Panc1 (cell line): ENCODE data around the gene TRAPPC10. TPM values are rescaled to one million over a fixed set of nuclear protein-coding genes. Genes with fewer than 3 reads are reported as not detected.

Experiments used
- ATAC-seq: fragments of 200-7000 bp; cut with Tn5 transposase; 2 replicates; pipeline ENCODE4 v1.9.1; 2020; ENCODE audit warnings: mild to moderate bottlenecking, moderate library complexity
- BruUV-seq: library from RNA; stranded (reverse); fragments of 400-500 nt; replicated peaks from 2 replicates; lab custom pipeline; 2021; lab: Mats Ljungman, UMichigan
- CTCF ChIA-PET: fragments of 300-600 bp; sonication (Branson Sonifier 250); formaldehyde crosslinking; loops from one replicate; lab custom pipeline; 2022; ENCODE audit warnings: antibody characterized with exemption; lab: Charles Lee
- POLR2A ChIA-PET: fragments of 300-600 bp; sonication (Branson Sonifier 250); formaldehyde crosslinking; loops from one replicate; lab custom pipeline; 2022; ENCODE audit warnings: antibody characterized with exemption; lab: Charles Lee
- DNase-seq: peaks from one replicate; pipeline ENCODE4 v3.0.0-alpha.2; 2010; ENCODE audit warnings: low read depth, low spot score
- H3K27ac ChIP-seq: 2 replicates; pipeline ENCODE4 v1.5.1; 2011; ENCODE audit warnings: mild to moderate bottlenecking, low read length, inconsistent platforms
- H3K27me3 ChIP-seq: fragments of 200-500 bp; sonication (Bioruptor generic); 2 replicates; pipeline ENCODE4 v1.6.0; 2014; ENCODE audit warnings: low read length, inconsistent platforms; ENCODE audit not compliant: control insufficient read depth, insufficient read depth
- H3K36me3 ChIP-seq: fragments of 200-500 bp; sonication (Bioruptor generic); 2 replicates; pipeline ENCODE4 v1.5.1; 2014; ENCODE audit warnings: inconsistent platforms, mild to moderate bottlenecking, low read length, moderate library complexity; ENCODE audit not compliant: control insufficient read depth, insufficient read depth
- H3K4me1 ChIP-seq: 2 replicates; pipeline ENCODE4 v1.5.1; 2011; ENCODE audit warnings: inconsistent platforms, mild to moderate bottlenecking, low read length, moderate library complexity; ENCODE audit not compliant: control insufficient read depth, insufficient read depth
- H3K4me3 ChIP-seq, 2 experiments: 2 replicates each; pipeline ENCODE4 v1.5.1; 2011 to 2012; ENCODE audit warnings: low read depth in 2 of 2, low read length in 2 of 2, mild to moderate bottlenecking in 2 of 2, inconsistent platforms in 1 of 2, moderate library complexity in 1 of 2
- H3K9me3 ChIP-seq: fragments of 200-500 bp; sonication (Bioruptor generic); 2 replicates; pipeline ENCODE4 v1.5.1; 2014; ENCODE audit warnings: low read depth, mild to moderate bottlenecking, inconsistent platforms, low read length, moderate library complexity; ENCODE audit not compliant: control insufficient read depth, insufficient read depth
- CTCF ChIP-seq: fragments of 450-650 bp; IDR thresholded peaks from 2 replicates; pipeline ENCODE4 v1.5.1; 2017; ENCODE audit warnings: mild to moderate bottlenecking
- POLR2AphosphoS5 ChIP-seq: IDR thresholded peaks from 2 replicates; pipeline ENCODE4 v1.6.1; 2012; ENCODE audit warnings: mild to moderate bottlenecking, low read depth, low read length, moderate library complexity
- SIN3A ChIP-seq: IDR thresholded peaks from 2 replicates; pipeline ENCODE4 v1.6.1; 2012; ENCODE audit warnings: low read depth, mild to moderate bottlenecking, low read length, moderate library complexity, borderline replicate concordance; ENCODE audit not compliant: insufficient read depth
- TCF7L2 ChIP-seq: IDR thresholded peaks from 2 replicates; pipeline ENCODE4 v1.6.1; 2011; ENCODE audit warnings: mild to moderate bottlenecking, low read depth, low read length, inconsistent platforms
- in situ Hi-C: cut with HindIII; loops from 2 replicates; pipeline ENCODE4 v1.10.0; 2016; ENCODE audit warnings: low sequenced_read_pairs, low pct_unique_long_range_greater_than_20kb
- intact Hi-C: fragments of 100-400 bp; cut with micrococcal nuclease; formaldehyde crosslinking; loops from one replicate; pipeline ENCODE4 v1.10.0; 2022; ENCODE audit not compliant: unreplicated experiment
- total RNA-seq: library from RNA; stranded (reverse); gene quantifications from one replicate; pipeline ENCODE4 v1.2.1, GENCODE V29; 2021; ENCODE audit not compliant: unreplicated experiment
- TF ChIP-seq, protein P1 (sequence below), 2 experiments: IDR thresholded peaks; 2 replicates each; pipeline ENCODE4 v1.6.1; 2011 to 2012; ENCODE audit warnings: low read depth in 2 of 2, control low read depth in 1 of 2, low read length in 1 of 2, mild to moderate bottlenecking in 1 of 2, moderate library complexity in 1 of 2; ENCODE audit not compliant: insufficient read depth in 1 of 2

The TRAPPC10 gene
- total RNA-seq, 1 experiment from 2014 or later = 34.5 TPM

GRCh38 chr21:44006656-44007055 lies 5.5 kb upstream of the TRAPPC10 start:
- DNase-seq = no peak
- H3K4me1 ChIP-seq = no peaks in the 10 kb centered on the region
- no TSS peak for BruUV-seq
- ATAC-seq = no peak
- no peak overlapping the region for H3K4me3 ChIP-seq
- CTCF ChIA-PET = no interaction called here
- no peak overlapping the region for H3K27ac ChIP-seq
- no peak for TF ChIP-seq POLR2AphosphoS5
- TF ChIP-seq SIN3A = no peak
- TF ChIP-seq CTCF = no peak
- TF ChIP-seq TCF7L2 = no peak
- TF ChIP-seq, protein P1, sequence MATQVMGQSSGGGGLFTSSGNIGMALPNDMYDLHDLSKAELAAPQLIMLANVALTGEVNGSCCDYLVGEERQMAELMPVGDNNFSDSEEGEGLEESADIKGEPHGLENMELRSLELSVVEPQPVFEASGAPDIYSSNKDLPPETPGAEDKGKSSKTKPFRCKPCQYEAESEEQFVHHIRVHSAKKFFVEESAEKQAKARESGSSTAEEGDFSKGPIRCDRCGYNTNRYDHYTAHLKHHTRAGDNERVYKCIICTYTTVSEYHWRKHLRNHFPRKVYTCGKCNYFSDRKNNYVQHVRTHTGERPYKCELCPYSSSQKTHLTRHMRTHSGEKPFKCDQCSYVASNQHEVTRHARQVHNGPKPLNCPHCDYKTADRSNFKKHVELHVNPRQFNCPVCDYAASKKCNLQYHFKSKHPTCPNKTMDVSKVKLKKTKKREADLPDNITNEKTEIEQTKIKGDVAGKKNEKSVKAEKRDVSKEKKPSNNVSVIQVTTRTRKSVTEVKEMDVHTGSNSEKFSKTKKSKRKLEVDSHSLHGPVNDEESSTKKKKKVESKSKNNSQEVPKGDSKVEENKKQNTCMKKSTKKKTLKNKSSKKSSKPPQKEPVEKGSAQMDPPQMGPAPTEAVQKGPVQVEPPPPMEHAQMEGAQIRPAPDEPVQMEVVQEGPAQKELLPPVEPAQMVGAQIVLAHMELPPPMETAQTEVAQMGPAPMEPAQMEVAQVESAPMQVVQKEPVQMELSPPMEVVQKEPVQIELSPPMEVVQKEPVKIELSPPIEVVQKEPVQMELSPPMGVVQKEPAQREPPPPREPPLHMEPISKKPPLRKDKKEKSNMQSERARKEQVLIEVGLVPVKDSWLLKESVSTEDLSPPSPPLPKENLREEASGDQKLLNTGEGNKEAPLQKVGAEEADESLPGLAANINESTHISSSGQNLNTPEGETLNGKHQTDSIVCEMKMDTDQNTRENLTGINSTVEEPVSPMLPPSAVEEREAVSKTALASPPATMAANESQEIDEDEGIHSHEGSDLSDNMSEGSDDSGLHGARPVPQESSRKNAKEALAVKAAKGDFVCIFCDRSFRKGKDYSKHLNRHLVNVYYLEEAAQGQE (IDR thresholded peaks at IDR 0.05; ENCODE audit: insufficient read depth in 1 of 2, low read depth in 2 of 2, low read length in 1 of 2) = no peak
- intact Hi-C loops (no loop called here), in situ Hi-C loops (no loop called here)
- H3K36me3 ChIP-seq = no peaks in the 10 kb centered on the region
- H3K9me3 ChIP-seq = no peaks in the 10 kb centered on the region
- no peaks in the 10 kb centered on the region for H3K27me3 ChIP-seq
- POLR2A ChIA-PET = no interaction called here

GRCh38 chr21:44010429-44010828 lies 1.7 kb upstream of the TRAPPC10 start:
- no peaks in the 10 kb centered on the region for H3K9me3 ChIP-seq
- TF ChIP-seq TCF7L2 = no peak
- TF ChIP-seq CTCF = no peak
- no peak for TF ChIP-seq SIN3A
- TF ChIP-seq, protein P1 (IDR thresholded peaks at IDR 0.05; ENCODE audit: insufficient read depth in 1 of 2, low read depth in 2 of 2, low read length in 1 of 2) = no peak
- no peak for TF ChIP-seq POLR2AphosphoS5
- BruUV-seq = no TSS peak
- ATAC-seq (no peak), DNase-seq (no peak)
- POLR2A ChIA-PET = no interaction called here
- H3K4me1 ChIP-seq = peaks cover 12% of the 10 kb centered on the region
- H3K4me3 ChIP-seq = no peak overlapping the region
- in situ Hi-C loops = no loop called here
- no peaks in the 10 kb centered on the region; the same call in 1 of the 2 replicates for H3K36me3 ChIP-seq
- intact Hi-C loops = no loop called here
- H3K27ac ChIP-seq = no peak overlapping the region
- no peaks in the 10 kb centered on the region for H3K27me3 ChIP-seq
- CTCF ChIA-PET = no interaction called here
